Adrenal gland (tissue), 5 donors: ENCODE results near the gene RTEL1.

Experiments
- POLR2A ChIP-seq, 2 donors: fragments of 450-650 bp; IDR thresholded peaks; one replicate each; pipeline ENCODE4 v1.6.1; 2017; ENCODE audit warnings: antibody characterized with exemption in 2 of 2, mild to moderate bottlenecking in 2 of 2, moderate library complexity in 1 of 2
- TF ChIP-seq, protein P1 (sequence below), 6 experiments: fragments of 450-650 bp in 4 of 6; fragments of 200-600 bp in 2 of 6; sonication (generic) in 1 of 6; IDR thresholded peaks; 1 replicate in 5 of 6; 2 replicates in 1 of 6; pipeline versions ENCODE4 v1.5.1 to v1.8.0; 2016 to 2021; ENCODE audit warnings: antibody characterized with exemption in 6 of 6, mild to moderate bottlenecking in 2 of 6, moderate library complexity in 1 of 6
- donor health status: DM: no; HTN: no; CAD: no.

DNA sequence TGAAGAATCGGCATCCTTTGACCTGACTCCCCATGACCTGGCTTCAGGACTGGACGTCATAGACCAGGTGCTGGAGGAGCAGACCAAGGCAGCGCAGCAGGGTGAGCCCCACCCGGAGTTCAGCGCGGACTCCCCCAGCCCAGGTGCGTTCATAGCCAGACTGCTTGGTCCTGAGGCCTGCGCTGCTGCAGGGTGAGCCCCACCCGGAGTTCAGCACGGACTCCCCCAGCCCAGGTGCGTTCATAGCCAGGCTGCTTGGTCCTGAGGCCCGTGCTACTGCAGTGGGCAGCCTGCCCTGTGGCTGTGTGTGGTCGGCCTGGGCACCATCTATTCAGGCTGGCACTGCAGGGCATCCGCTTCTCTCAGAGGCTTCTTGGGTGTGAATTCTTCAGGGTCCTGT lies 15.8 kb downstream of the RTEL1 start:
- TF ChIP-seq, protein P1, sequence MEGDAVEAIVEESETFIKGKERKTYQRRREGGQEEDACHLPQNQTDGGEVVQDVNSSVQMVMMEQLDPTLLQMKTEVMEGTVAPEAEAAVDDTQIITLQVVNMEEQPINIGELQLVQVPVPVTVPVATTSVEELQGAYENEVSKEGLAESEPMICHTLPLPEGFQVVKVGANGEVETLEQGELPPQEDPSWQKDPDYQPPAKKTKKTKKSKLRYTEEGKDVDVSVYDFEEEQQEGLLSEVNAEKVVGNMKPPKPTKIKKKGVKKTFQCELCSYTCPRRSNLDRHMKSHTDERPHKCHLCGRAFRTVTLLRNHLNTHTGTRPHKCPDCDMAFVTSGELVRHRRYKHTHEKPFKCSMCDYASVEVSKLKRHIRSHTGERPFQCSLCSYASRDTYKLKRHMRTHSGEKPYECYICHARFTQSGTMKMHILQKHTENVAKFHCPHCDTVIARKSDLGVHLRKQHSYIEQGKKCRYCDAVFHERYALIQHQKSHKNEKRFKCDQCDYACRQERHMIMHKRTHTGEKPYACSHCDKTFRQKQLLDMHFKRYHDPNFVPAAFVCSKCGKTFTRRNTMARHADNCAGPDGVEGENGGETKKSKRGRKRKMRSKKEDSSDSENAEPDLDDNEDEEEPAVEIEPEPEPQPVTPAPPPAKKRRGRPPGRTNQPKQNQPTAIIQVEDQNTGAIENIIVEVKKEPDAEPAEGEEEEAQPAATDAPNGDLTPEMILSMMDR (IDR thresholded peaks at IDR 0.05): no peak
- no peak for TF ChIP-seq POLR2A (IDR thresholded peaks at IDR 0.05)
